Measurements from ENCODE around the gene DEPDC5. TPM values are rescaled to one million over a fixed set of nuclear protein-coding genes. Genes with fewer than 3 reads are reported as not detected.

The DEPDC5 gene
- total RNA-seq, 3 donors from 2014 or later = 13.6 to 20.0 (median 16.1) TPM

- DNase-seq (ENCODE audit: low spot score in 2 of 2) = no peak
- H3K27ac ChIP-seq = no peak overlapping the region
- no peaks in the 10 kb centered on the region for H3K4me1 ChIP-seq
- TF ChIP-seq POLR2A (IDR thresholded peaks at IDR 0.05) (no peak), POLR2AphosphoS5 (IDR thresholded peaks at IDR 0.05) (no peak)
- TF ChIP-seq, protein P1, sequence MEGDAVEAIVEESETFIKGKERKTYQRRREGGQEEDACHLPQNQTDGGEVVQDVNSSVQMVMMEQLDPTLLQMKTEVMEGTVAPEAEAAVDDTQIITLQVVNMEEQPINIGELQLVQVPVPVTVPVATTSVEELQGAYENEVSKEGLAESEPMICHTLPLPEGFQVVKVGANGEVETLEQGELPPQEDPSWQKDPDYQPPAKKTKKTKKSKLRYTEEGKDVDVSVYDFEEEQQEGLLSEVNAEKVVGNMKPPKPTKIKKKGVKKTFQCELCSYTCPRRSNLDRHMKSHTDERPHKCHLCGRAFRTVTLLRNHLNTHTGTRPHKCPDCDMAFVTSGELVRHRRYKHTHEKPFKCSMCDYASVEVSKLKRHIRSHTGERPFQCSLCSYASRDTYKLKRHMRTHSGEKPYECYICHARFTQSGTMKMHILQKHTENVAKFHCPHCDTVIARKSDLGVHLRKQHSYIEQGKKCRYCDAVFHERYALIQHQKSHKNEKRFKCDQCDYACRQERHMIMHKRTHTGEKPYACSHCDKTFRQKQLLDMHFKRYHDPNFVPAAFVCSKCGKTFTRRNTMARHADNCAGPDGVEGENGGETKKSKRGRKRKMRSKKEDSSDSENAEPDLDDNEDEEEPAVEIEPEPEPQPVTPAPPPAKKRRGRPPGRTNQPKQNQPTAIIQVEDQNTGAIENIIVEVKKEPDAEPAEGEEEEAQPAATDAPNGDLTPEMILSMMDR (IDR thresholded peaks at IDR 0.05) = no peak
- H3K36me3 ChIP-seq = peaks cover 4% of the 10 kb centered on the region
- no peaks in the 10 kb centered on the region for H3K9me3 ChIP-seq
- H3K27me3 ChIP-seq = no peaks in the 10 kb centered on the region
- intact Hi-C loops (cut with DNase I; ENCODE audit: low total_unique reads) = no loop called here
- H3K4me3 ChIP-seq = no peak overlapping the region
Observed at GRCh38 chr22:31826443-31826842, 72.6 kb downstream of the DEPDC5 start.

GRCh38 chr22:31828739-31829138 is 74.9 kb downstream of the DEPDC5 start:
- TF ChIP-seq, protein P1 (IDR thresholded peaks at IDR 0.05) = no peak
- TF ChIP-seq POLR2AphosphoS5 (IDR thresholded peaks at IDR 0.05) = no peak
- TF ChIP-seq POLR2A (IDR thresholded peaks at IDR 0.05) = no peak
- DNase-seq (ENCODE audit: low spot score in 2 of 2) = no peak
- H3K4me1 ChIP-seq = no peaks in the 10 kb centered on the region
- no peaks in the 10 kb centered on the region for H3K9me3 ChIP-seq
- no peak overlapping the region for H3K27ac ChIP-seq
- H3K27me3 ChIP-seq = no peaks in the 10 kb centered on the region
- intact Hi-C loops (cut with DNase I; ENCODE audit: low total_unique reads) = no loop called here
- no peak overlapping the region for H3K4me3 ChIP-seq
- peaks cover 4% of the 10 kb centered on the region for H3K36me3 ChIP-seq

DNA sequence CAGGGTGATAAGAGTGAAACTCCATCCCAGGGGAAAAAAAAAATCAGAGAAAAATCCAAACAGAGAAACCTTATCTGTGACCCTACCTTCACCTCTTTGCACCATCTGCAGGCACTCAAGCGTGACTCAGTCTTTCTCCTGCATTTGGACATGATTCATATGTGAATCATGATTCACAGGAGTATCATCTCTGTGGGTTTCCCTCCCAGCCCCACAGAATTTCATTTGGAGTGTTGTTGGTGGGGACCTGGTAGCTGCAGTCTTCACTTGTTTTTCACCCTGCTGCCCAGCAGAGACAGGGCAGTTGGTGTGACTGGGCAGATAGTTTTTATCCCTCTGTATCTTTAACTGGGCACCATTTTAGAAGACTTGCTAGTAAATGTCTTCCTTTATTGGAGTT is 75.7 kb downstream of the DEPDC5 start:
- no peaks in the 10 kb centered on the region for H3K9me3 ChIP-seq
- no peak overlapping the region for H3K27ac ChIP-seq
- no peak overlapping the region for H3K4me3 ChIP-seq
- intact Hi-C loops (cut with DNase I; ENCODE audit: low total_unique reads) = no loop called here
- no peaks in the 10 kb centered on the region for H3K4me1 ChIP-seq
- peaks cover 4% of the 10 kb centered on the region for H3K36me3 ChIP-seq
- no peaks in the 10 kb centered on the region for H3K27me3 ChIP-seq
- no peak for DNase-seq (ENCODE audit: low spot score in 2 of 2)
- no peak for TF ChIP-seq POLR2AphosphoS5 (IDR thresholded peaks at IDR 0.05)
- TF ChIP-seq, protein P1 (IDR thresholded peaks at IDR 0.05) = no peak
- TF ChIP-seq POLR2A (IDR thresholded peaks at IDR 0.05) = no peak

DNA sequence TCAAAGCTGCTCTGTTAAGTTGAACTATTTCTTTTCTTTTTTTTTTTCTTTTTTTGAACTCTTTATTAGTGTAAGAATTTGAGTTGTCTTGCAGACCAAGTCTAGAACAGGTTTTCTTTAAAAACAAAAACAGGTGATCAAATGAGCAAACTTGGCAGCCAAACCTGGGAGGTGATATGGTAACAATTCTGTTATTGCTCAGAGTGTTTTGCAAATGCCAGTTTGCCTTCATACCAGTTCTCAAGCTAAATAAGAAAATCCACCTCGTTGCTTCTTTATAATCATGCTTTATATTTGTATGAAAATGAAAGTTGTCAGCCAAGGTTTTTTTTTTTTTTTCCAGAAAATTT is 76.9 kb downstream of the DEPDC5 start:
- Histone ChIP-seq H3K9me3 (no peaks in the 10 kb centered on the region), H3K4me3 (no peak overlapping the region), H3K36me3 (peaks cover 4% of the 10 kb centered on the region), H3K4me1 (no peaks in the 10 kb centered on the region), H3K27ac (no peak overlapping the region), H3K27me3 (no peaks in the 10 kb centered on the region)
- TF ChIP-seq, protein P1 (IDR thresholded peaks at IDR 0.05) = no peak
- TF ChIP-seq POLR2A (IDR thresholded peaks at IDR 0.05) (no peak), POLR2AphosphoS5 (IDR thresholded peaks at IDR 0.05) (no peak)
- DNase-seq (ENCODE audit: low spot score in 2 of 2) = no peak
- intact Hi-C loops (cut with DNase I; ENCODE audit: low total_unique reads) = no loop called here

DNA sequence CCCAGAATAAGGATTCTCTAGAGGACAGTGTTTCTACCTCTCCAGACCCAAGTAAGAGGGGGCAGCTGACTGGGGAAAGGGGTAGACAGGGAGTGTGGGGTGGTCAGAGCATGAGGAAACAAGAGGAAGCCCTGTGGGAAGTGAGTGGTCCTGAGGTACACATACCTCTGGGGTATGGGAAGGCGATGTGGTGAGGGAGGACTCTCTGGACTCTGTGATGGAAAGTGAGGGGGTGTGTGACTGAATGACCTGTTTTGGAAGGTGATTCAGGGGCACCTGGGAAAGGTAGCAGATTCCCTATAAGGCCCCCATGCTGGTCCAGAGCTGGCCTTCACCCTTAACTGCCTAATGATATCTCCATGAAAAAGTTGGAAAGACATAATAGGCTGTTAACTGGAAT is 80.1 kb downstream of the DEPDC5 start:
- no peaks in the 10 kb centered on the region for H3K27me3 ChIP-seq
- no peak overlapping the region for H3K4me3 ChIP-seq
- intact Hi-C loops (cut with DNase I; ENCODE audit: low total_unique reads) = no loop called here
- no peak for DNase-seq (ENCODE audit: low spot score in 2 of 2)
- no peaks in the 10 kb centered on the region for H3K9me3 ChIP-seq
- H3K36me3 ChIP-seq = no peaks in the 10 kb centered on the region
- TF ChIP-seq POLR2AphosphoS5 (IDR thresholded peaks at IDR 0.05) = no peak
- TF ChIP-seq, protein P1 (IDR thresholded peaks at IDR 0.05) = no peak
- TF ChIP-seq POLR2A (IDR thresholded peaks at IDR 0.05) = no peak
- no peak overlapping the region for H3K27ac ChIP-seq
- no peaks in the 10 kb centered on the region for H3K4me1 ChIP-seq

Data from breast epithelium (tissue), 4 donors.